Epithelial cell of esophagus (primary cell): ENCODE results near the gene HINT1.
A peak's percentile ranks its signal among the peaks of the same experiment; 100 is the strongest.

Source experiments
- DNase-seq: peaks from one replicate; pipeline ENCODE4 v3.0.0; 2010; ENCODE audit warnings: low read depth
- H3K4me3 ChIP-seq: 2 replicates; pipeline ENCODE4 v1.5.1; 2011; ENCODE audit warnings: mild to moderate bottlenecking, low read length, control low read depth
- TF ChIP-seq, protein P1 (sequence below): IDR thresholded peaks from 2 replicates; pipeline ENCODE4 v1.5.1; 2011; ENCODE audit warnings: low read depth, mild to moderate bottlenecking, low read length, control low read depth, inconsistent platforms; ENCODE audit not compliant: insufficient read depth; ENCODE audit errors: missing control alignments

The HINT1 gene

DNA sequence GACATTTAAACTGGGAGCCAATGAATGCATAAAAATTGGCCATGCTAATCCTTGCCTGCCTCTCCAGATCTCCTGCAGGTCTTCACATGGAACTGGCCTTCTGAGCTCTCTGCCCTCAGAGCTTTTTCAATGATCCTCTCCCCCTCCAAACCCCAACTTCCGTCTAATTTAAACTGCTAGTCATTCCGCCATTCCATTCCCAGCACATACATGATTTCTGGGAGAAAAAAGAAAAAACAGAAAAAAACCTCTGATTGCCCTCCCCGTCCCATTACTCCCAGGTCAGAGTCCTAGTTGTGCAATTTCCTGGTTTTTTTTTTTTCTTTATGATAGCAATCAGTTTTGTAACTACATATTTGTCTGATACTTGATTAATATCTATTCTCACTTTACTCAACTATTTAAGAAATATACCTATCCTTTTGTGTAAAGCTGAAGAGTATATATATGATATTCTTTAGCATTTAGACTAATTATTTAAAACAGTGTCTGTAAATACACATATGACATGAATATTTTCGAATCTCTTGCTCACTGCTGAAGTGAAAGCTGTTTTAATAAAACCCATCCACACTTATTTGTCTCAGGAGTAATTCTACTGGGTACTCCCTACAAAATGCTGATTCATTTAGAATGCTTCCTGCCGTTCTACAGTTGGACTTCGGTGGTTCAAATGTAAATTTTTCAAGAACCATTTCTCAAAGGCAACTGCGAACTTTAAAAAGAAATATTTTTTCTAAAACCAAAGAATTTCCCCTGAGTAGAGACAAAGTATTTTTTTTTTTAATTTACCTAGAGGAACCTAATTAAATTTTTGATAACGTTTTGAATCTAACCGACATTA, 1.6 kb downstream of the HINT1 start:
- DNase-seq, result peak; percentile 19
- TF ChIP-seq, protein P1, sequence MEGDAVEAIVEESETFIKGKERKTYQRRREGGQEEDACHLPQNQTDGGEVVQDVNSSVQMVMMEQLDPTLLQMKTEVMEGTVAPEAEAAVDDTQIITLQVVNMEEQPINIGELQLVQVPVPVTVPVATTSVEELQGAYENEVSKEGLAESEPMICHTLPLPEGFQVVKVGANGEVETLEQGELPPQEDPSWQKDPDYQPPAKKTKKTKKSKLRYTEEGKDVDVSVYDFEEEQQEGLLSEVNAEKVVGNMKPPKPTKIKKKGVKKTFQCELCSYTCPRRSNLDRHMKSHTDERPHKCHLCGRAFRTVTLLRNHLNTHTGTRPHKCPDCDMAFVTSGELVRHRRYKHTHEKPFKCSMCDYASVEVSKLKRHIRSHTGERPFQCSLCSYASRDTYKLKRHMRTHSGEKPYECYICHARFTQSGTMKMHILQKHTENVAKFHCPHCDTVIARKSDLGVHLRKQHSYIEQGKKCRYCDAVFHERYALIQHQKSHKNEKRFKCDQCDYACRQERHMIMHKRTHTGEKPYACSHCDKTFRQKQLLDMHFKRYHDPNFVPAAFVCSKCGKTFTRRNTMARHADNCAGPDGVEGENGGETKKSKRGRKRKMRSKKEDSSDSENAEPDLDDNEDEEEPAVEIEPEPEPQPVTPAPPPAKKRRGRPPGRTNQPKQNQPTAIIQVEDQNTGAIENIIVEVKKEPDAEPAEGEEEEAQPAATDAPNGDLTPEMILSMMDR, result no peak
- H3K4me3 ChIP-seq, result peak overlapping the region; percentile 94

DNA sequence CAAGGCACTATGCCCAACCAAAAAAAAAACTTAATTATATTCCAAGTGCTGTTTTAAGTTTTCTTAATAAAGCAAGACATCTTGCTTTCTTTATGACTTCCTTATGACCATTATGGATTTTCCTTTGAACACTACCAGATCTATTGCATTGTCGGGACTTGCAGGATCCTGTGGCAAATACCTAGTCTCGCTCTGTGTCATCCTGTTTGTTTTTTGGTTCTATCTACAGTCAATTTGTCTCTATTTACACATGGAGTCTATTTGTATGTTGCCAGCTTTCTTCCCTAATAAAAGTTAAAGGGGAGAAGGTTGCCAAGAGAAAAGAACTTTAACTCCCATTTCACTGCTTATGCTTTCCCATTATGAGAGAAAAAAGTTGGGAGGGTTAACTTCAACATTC, 4.9 kb downstream of the HINT1 start:
- H3K4me3 ChIP-seq, result no peak overlapping the region
- peak; percentile 48 for DNase-seq
- TF ChIP-seq, protein P1, result no peak

- no peak overlapping the region for H3K4me3 ChIP-seq
- DNase-seq, result no peak
- TF ChIP-seq, protein P1, result no peak
These were observed 8.1 kb downstream of the HINT1 start for GRCh38 chr5:131156957-131157356.

GRCh38 chr5:131156385-131156784, 8.7 kb downstream of the HINT1 start:
- no peak overlapping the region for H3K4me3 ChIP-seq
- TF ChIP-seq, protein P1, result no peak
- DNase-seq, result no peak

GRCh38 chr5:131151216-131151615, 13.8 kb downstream of the HINT1 start:
- H3K4me3 ChIP-seq, result no peak overlapping the region
- DNase-seq, result peak; percentile 4
- TF ChIP-seq, protein P1, result no peak

DNA sequence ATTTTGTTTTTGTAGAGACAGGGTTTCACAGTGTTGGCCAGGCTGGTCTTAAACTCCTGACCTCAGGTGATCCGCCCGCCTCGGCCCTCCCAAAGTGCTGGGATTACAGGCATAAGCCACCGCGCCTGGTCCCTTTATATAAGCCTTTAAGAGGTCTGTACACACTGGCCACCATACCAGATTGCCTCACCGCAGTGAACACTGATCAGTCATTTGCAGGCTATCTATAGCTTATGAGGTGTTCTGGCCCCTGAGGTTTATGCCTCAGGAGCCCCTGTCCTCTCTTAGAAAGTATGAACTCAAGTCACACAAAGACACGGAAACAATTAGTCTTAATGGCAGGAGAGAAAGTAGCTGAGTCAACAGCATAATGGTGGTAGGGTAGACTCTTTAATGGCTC, 14.6 kb downstream of the HINT1 start:
- TF ChIP-seq, protein P1, result no peak
- DNase-seq, result no peak
- H3K4me3 ChIP-seq, result no peak overlapping the region

GRCh38 chr5:131148835-131149234, 16.2 kb downstream of the HINT1 start:
- no peak overlapping the region for H3K4me3 ChIP-seq
- TF ChIP-seq, protein P1, result no peak
- no peak for DNase-seq
